ENCODE measurements around the gene HSD3B2.
"Not testable (repeated sequence)": the region's sequence is repeated elsewhere in the genome, so short reads cannot be mapped to it uniquely, and the experiment has no call there.

The HSD3B2 gene

DNA sequence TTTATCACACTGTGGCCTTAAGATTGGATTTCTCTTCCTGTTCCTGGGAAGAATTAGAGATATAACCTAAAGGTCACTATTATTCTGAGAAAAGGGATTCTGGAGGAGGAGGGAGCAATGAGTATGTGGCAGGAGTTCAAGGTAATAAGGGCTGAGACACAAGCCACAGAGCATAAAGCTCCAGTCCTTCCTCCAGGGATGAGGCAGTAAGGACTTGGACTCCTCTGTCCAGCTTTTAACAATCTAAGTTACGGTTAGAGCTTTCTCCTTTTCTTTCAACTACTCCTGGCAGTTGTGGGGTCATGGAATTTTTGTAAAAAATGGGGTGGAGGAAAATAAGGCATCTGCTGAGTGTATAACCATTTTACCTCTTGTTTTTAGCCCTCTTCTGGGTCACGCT lies at the start of gene HSD3B2:
Gene HSD3B2, plus strand, starts transcription at position 201 of the 400 bp plus-strand sequence. CDS start 270 bp downstream, outside the sequence.
- no peak for DNase-seq

DNA sequence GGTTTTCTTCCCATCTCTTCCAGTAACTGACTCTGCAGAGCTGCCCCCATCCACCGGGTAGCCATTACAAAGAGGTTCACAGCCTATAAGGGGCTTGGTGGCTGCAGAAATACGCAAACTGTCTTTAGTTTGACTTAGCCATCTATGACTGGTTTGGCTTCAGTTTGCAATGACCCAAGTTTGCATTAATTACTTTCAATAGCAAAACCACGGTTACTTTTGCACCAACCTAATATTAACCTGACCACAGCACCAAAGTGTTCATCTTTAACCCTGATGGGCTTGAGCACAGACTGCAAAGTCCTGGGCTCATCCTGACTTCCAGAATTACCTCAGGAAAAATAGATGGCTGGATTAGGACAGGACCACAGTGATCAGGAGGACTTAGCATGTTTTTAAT lies 48.5 kb upstream of the HSD3B2 start:
- DNase-seq: no peak

DNA sequence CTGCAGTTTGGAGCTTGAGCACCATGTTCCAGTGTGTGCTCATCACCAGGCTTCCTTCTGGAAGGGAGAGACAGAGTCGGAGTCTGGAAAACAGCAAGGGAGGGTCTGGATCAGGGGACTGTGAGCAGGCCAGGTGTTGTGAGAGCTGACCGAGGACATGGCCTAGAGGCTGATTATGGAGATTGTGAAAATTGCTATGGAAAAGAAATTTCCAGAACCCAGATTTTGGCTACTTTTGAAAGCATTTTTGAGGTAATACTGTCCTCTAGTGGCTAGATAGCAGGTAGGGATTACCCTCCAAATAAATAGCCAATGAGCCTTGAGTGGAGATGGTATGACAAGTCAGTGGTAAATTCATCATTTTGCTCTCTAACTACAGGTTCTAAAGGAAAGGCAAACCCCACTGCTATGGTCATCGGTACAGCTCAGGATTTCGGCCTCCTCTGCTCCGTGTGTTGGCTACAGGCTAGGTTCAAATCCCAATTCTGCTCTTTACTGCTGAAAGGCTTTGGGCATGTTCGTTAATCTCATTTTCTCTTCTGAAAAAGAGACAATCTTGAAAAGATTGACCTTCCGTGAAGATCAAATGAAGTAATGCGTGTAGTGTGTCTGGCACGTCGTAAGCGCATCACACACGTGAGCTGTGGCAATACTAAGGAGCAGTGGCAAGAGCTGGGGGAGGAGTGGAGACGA lies 47.4 kb upstream of the HSD3B2 start:
- DNase-seq: no peak

DNA sequence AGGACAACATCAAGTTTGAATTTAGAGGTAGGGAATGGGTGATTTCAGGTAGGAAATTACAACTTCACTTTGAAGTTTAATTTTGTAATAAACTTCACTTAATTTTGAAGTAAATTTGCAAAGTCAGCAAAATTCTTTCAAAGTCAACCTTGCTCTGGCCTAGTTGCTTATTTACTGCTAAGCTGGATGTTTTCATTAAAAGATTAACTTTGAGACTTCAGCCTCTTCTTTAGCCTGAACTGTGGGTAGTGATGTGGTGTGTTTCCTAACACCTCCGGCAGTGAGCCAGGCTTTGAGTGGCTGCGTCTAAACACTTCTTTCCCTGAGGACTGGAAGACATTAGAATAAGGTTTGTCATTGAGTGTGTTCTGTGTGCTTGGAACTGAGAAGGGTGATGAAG lies 46.4 kb upstream of the HSD3B2 start, which contains the start of gene HAO2:
Gene HAO2, plus strand, starts transcription at position 232 of the 400 bp plus-strand sequence. CDS start 12,301 bp downstream, outside the sequence.
- no peak for DNase-seq

DNA sequence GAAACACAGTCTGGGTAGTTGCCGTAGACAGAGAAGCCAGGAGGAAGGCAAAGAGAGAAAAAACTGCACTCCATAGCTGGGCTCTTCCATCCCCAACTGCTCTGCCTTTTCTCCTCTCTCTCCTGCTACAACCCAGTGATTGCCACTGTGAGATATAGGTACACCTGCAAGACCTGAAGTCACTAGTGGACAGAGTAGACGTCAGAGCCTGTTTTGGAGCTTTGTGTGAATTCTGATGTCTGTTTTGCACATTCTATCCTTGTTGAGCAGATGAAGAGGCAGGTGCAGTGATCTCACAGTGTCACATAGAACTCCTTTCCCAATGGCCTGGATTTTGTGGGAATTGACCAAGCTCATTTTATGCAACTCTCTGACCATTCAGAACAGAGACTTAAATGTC lies 44.2 kb upstream of the HSD3B2 start:
- DNase-seq: no peak

DNA sequence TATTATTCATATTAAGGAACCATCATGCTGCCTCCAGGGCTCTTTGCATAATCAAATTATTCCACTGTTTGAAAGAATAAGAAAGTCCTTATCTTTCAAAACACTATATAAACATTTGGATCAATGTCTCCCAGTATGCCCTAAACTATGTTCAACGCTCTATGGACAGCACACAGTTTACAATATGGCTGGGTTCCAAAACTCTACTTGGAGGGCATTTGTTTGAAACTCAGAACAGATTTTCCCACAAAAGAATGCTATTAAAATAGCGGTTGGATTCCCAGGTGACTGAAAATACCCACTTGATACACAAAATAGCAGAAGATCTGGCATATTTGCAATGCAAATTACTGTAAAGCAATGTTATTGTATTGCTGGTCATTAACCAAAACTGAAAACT lies 43.1 kb upstream of the HSD3B2 start:
- no peak for DNase-seq

DNA sequence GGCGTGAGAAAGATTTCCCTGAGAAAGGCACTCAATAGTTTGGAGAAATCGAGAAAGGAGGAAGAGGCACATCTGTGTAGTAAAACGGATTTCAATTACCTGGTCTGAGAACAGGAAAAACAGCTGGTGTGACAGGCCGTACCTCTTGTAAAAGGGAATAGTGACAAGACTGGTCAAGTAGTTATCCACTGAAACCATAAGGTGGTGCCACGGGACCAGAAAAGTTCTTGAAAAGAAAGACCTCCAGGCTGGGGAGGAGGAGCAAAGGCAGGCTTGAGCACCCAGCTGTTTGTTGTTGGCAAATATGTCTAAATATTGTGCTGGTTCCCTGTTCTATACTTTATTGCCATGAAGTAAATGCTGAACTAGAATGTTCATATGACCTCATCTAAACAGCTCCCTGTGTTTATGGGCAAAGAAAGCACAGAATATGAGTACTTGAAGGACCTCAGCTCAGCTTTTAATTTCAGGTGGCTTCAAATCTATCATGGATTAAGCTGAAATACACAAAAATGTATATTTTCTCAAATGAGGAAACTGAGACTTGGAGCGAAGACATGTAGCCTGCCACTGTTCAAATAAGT lies 42.4 kb upstream of the HSD3B2 start:
- DNase-seq: no peak

DNA sequence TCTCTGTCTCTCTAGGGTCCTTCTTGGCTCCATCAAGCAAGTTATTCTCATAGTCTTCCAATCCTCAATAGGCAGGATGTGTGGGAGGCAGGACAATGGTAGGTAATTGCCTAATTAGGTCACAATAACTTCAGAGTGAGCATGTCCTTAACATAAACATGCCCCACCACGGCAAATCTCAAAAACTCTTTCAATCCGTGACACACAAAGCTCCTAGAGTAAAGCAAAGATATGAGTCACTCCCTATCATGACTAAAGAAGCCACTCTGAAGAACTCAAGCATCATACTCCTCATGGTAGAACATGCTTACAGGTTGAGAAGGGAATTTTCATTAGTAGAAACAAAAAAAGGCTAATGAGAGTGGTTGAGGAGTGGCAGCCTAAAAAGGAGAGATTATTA lies 41.5 kb upstream of the HSD3B2 start:
- no peak for DNase-seq

DNA sequence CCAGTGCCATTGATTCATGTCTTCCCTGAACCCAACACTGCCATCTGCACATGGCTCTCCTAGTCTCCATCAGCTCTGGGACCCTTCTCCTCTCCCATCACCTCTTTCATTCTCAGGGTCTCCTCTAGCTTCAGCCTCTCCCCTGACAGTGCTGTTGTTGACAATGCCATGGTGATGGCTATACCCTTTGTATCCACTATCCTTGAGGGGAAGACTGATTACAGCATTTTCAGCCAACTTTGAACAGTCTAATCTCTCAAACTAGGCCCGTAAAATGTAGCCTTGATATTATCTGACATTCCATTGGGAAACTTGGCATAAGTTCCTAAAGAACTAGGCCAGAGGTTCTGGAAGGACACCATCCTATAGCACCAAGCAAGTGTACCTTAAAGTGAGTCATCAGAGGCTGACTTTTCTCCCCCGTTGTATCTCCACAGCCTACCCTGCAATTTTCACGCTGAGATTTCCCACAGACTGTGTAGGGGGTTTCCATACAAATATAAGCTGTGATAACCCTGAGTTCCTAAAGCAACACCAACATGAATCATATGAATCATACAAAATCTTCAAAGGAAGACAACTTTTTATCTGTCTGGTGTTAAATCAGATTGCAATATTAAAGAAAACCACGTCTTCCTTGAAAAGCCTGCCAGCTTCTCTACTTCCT lies 40.6 kb upstream of the HSD3B2 start:
- no peak for DNase-seq

DNA sequence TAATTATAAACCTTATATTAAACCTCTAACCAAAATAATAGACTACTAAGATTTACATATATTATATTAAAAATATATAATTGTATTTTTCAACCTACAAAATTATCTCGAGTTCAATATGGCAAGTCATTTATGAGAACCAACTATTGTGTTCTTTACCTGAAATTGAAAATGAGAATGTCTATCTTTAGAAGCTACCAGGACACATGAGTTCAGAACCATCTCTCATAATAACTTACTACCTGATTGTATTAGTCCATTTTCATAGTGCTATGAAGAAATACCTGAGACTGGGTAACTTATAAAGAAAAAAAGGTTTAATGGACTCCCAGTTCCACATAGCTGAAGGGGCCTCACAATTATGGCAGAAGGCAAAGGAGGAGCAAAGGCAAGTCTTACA lies 39.6 kb upstream of the HSD3B2 start:
- DNase-seq: no peak

DNA sequence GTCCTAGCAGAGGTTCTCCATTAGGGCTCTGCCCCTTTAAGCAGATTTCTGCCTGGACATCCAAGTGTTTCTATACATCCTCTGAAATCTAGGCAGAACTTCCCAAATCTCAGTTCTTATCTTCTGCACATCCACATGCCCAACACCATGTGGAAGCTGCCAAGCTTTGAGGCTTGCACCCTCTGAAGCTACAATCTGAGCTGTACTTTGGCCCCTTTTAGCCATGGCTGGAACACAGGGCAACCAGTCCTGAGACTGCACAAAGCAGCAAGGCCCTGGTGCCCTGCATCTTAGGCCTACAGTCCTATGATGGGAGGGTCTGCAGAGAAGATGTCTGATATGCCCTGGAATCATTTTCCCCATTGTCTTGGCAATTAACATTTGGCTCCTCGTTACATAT lies 38.4 kb upstream of the HSD3B2 start:
- DNase-seq: no peak

DNA sequence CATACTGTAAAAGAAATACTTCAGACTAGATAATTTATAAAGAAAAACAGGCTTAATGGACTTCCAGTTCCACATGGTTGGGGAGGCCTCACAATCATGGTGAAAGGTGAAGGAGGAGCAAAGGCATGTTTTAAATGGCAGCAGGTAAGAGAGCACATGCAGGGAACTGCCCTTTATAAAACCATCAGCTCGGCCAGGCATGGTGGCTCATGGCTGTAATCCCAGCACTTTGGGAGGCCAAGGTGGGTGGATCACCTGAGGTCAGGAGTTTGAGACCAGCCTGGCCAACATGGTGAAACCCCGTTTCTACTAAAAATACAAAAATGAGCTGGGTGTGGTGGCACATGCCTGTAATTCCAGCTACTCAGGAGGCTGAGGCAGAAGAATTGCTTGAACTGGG lies 37.4 kb upstream of the HSD3B2 start:
- DNase-seq: not testable (repeated sequence)

DNA sequence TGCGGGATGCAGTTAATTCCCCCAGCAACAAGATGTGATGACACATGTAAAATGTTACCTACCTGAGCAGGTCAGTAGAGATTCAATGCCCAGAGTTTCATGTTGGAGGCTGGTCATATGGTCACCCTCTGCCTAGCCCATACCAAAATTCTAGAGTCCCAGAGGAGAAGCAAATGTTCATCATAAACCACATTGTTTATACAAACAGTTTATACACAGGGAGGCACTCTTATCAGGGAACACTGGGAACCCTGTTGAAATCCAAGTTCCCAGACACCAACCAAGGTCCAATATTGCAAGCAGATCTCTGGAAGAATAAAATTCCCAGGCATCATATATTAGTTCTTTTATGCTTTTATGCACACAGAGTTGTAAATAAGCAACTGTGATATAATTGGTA lies 35.8 kb upstream of the HSD3B2 start:
- DNase-seq: no peak

DNA sequence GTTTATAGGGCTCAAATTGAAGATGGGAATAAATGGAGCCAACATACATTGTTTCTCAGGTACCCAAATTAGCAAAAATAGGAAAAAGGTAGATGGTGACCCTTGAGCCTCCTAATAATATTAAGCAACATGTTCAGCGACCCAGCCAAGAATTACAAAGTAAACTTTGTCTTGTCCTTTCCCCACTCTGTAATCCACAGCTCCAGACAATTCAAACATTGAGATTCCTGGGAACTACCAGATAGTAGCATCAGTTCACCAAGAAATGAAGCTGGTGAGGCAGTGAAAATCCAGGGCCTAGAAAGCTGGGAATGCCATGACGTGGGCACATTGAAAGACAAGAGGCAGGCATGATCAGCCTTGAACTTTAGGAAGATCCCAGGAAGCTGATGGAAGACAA lies 34.6 kb upstream of the HSD3B2 start:
- DNase-seq: no peak

DNA sequence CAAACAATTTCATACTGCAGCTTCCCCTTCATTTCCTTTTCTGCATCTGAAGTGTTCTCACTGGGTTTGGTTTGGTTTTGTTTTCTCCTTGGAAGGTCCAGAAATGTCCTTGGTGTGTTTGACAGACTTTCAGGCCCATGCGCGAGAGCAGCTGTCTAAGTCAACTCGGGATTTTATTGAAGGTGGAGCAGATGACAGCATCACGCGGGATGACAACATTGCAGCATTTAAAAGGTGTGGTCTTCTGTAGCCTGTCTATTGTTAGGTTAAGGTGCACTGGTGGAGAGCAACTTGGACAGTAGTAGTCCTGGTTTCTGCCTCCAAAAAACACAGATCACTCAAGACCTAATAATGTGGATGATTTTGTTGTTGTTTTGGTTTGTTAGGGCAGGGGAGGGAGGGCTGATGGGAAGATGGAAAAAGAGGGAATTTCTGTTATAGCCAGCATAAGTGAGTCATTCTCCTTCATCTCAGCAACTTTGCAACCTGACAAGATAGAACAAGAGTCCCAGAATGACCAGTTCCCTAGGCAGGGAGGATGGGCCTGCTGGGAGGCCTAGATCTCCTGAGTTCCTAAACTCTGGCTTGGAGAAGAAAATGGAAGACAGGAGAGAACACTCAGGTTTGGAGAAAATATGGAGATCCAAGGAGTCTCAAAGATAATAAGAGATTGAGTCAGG lies 33.8 kb upstream of the HSD3B2 start:
- DNase-seq: no peak

DNA sequence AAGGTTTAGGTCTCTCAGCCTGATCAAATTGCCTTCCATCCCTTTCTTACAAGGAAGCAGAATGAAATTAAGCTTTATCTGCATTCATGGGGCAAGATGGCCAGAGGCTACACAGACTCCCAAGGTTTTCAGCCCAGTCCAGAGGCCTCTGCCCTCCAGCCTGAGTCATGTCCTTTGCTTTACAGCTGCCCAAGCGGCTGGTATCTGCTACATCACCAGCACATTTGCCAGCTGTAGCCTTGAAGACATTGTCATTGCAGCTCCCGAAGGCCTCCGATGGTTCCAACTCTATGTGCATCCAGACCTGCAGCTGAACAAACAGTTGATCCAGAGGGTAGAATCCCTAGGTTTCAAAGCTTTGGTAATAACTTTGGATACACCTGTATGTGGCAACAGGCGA lies 30.4 kb upstream of the HSD3B2 start:
- DNase-seq: no peak

DNA sequence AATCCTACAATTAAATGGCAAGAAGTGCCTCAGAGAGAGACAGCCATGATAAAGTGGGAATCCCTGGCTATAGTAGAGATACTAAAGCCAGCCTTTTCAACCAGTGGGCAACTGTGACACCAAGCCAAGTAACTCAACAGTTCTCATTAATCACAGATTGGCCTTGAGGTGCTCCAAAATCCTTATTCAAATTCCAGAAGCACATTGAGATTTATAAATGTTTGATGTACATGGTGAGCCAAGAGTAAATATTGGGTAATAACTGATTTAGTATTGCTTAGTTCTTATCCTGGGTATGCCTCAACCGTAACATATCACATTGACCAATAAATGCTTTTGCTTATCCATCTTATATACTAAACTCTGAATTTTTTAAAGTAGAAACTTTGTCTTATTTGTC lies 29.3 kb upstream of the HSD3B2 start:
- no peak for DNase-seq

DNA sequence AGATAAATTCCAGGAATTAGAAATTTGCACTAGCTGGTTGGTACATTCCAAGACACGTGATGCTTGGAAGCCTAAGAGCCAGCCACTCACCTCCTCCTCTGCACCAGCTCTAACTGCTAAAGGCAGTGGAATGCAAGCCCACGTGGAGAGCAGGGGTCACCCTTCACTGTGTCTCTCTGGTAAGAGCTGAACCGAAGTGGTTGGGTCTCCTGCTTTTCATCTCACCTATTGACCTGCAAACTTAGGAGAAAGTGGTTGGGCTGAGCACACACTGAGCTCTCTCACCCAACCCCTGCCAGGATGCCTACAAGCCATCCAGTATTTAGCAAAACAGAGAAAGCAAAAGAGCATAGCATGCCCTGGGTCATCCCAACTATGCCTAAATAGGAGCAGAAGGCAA lies 27.1 kb upstream of the HSD3B2 start:
- DNase-seq: no peak

DNA sequence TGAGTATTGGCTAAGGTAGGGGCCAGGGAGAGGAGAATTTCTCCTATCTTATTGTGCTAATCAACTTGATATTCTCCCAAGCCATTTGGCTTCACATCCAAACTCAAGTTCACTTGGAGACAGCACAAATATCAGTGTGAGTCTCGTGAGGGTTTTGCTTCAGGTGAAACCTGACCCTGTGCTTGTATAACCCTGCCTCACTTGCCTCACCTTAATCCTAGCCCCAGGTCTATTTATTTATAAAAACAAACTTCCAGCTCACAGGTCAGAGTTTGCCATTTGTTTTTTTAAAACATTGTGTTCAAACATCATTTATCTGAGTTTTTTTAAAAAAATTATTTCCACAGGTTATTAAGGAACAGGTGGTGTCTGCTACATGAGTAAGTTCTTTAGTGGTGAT lies 26.5 kb upstream of the HSD3B2 start:
- DNase-seq: no peak

DNA sequence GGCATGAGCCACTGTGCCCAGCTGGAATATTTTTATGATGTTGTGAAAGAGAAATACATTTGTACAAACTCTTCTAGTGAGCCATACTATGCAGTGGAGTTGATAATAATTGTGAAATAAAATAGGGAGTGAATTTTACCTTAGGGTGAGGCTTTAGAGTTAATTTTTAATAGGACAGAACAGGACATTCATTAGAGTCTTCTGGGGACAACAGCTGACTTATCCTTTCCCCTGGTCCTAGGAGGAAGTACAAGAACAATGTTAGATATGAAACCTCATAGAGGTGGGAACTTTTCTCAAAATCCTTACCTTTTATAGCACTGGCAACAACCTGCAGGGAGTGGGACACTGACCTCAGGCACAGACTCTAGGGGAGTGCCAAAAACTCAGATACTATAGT lies 24.4 kb upstream of the HSD3B2 start:
- no peak for DNase-seq

DNA sequence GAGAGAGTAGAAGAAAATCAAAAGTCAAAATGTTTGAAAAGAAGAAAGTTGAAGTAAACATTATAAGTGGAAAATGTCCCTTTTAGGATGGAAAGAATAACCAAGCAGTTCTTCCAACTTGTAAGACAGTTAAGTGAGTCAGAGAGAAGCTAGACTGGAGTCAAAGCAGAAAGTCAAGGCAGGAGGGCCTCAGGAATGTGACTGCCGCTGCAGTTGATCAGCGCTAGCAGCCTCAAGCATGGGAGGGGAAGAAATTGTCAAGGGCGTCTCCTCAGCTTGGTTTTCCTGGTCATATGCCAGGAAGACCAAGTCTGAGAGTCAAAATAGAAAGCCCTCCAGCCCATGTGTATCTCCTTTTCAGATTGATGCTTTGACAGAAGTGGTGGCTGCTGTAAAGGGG lies 23.2 kb upstream of the HSD3B2 start:
- no peak for DNase-seq

DNA sequence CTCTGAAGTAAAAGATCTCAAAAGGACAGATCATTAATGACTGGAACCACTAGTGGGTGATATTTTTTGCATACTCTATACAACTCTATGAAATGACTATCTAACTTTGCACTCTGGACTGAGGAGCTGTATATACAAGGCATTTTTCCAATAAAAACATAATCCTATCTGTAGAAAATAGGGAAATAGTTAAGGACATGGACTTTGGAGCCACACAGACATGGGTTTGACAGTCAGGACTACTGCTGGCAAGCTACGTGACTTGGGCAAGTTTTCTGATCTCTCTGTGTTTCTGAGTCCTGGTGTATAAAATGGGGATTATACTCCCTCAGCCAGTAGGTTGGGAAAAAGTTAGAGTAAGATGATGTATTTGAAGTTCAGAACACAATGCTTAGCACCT lies 20.9 kb upstream of the HSD3B2 start:
- no peak for DNase-seq

DNA sequence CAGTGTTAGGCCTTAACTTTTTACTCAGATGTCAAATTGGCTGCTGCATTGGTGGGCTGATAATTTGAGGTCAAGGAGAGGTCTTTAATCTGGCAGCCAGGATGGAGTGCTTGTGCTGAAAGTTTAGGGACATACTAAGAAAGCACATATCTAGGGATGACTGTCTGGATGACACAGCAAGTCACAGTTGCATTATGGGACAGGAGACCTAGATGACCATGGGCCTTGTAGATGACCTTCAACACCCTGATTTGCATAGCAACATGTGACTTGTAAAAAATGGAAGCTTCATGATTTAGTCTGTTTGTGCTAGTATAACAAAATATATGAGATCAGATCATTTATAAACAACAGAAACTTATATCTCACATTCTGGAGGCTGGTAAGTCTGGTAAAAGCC lies 18.0 kb upstream of the HSD3B2 start:
- DNase-seq: no peak

DNA sequence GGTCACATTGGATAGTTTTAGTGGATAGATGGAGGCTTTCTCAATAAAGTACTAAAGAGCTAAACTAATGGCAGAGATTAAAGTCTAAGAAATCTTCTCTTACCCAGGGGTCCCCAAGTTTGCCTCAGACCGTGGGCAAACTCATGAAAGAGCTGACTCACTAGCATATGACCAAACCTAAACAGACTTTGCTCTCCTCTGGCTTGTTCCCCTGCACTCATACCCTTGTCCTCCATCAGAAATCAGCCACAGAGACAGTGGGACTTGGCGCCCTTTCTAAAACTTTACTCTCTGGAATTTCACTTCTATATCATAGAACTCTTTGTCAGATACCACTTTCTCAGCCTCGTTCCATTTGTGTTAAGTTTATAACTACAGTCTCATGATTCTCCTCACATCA lies 17.0 kb upstream of the HSD3B2 start:
- no peak for DNase-seq

Data from activated CD8-positive, alpha-beta memory T cell treated with anti-CD3 and anti-CD28 coated beads, Interleukin-2, amount 50 U/mL, for 4 hours (primary cell).